Activated T-cell treated with anti-CD3 and anti-CD28 coated beads, Interleukin-2, amount 50 U/mL, for 1 hour (primary cell): Measurements from ENCODE around the gene ROCK2.
A peak's percentile ranks its signal among the peaks of the same experiment; 100 is the strongest.
"Not testable (repeated sequence)": the region's sequence is repeated elsewhere in the genome, so short reads cannot be mapped to it uniquely, and the experiment has no call there.

Experiments
- DNase-seq: peaks from one replicate; pipeline ENCODE4 v3.0.0-alpha.2; 2020

The ROCK2 gene

DNA sequence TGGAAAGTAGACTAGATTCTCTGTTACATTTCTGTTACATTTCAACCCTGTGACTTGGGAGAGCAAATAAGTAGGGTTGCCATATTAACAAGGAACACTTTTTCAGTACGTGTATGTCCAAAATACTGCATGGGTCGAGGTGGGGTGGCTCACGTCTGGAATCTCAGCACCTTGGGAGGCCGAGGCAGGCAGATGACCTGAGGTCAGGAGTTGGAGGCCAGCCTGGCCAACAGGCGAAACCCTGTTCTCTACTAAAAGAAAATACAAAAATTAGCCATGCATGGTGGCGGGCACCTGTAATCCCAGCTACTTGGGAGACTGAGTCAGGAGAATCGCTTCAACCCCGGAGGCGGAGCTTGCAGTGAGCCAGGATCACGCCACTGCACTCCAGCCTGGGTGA is 178.0 kb downstream of the ROCK2 start:
- DNase-seq = no peak

DNA sequence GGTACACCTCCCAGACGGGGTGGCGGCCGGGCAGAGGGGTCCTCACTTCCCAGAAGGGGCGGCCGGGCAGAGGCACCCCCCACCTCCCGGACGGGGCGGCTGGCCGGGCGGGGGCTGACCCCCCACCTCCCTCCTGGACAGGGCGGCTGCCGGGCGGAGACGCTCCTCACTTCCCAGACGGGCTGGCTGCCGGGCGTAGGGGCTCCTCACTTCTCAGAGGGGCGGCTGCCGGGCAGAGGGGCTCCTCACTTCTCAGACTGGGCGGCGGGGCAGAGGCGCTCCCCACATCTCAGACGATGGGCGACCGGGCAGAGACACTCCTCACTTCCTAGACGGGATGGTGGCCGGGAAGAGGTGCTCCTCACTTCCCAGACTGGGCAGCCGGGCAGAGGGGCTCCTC is 179.4 kb downstream of the ROCK2 start:
- not testable (repeated sequence) for DNase-seq

DNA sequence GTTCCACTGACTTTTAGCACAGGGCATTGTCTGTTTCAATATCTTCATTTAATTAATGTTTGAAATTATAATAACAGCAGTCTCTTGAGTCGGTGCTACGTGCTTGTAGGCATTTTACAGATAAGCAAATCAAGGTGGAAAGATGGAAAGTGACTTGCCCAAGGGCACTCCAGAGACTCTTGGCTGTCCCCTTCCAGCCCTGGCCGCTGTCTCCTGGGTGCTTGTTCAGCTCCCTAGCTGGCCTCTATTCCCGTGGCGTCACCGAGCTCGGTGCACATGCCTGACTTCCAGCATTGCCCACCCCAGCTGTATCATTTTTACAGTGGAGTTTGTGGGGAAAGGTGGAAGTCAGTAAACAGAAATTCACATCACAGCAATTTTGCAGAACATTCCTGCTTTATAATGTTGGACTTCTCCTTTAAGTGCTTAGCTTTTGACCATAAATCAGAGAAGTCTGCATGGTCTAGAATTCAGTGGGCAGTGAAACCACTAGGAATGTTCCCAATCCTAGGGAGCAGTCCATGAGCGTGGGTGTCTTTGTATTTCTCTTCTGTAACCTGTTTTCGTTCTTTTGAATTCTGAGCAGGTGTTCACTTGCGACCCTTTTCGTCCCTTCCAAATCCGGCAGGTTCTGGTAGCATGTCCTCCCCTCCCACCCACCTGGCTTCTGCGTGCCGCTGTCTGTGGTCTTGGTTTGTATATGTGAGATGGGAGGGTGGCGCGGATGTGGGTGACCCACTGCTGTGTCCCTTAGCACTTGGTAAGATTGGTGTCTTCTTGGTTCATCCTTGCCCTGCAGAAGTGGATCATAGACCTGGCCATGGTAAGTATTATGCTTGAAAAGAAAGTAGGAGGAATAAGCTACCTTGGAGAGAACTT is 180.8 kb downstream of the ROCK2 start:
- DNase-seq = no peak

DNA sequence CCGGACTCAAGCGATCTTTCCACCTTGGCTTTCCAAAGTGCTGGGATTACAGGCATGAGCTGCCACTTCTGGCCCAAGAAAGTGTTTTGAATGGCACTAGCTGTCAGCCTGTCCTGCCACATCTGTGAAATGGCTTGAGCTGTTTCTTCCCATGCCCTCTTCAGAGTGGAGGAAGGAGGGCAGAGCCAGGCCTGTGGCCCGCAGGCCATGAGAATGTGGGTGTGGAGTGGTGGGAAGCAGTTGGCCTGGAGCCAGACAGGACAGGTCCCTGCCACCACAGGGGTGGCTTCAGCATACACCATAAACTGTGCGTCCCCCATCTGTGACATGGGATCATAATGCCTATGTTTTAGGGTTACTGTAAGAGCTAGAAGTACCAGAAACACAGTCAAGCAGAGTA is 182.7 kb downstream of the ROCK2 start:
- no peak for DNase-seq

DNA sequence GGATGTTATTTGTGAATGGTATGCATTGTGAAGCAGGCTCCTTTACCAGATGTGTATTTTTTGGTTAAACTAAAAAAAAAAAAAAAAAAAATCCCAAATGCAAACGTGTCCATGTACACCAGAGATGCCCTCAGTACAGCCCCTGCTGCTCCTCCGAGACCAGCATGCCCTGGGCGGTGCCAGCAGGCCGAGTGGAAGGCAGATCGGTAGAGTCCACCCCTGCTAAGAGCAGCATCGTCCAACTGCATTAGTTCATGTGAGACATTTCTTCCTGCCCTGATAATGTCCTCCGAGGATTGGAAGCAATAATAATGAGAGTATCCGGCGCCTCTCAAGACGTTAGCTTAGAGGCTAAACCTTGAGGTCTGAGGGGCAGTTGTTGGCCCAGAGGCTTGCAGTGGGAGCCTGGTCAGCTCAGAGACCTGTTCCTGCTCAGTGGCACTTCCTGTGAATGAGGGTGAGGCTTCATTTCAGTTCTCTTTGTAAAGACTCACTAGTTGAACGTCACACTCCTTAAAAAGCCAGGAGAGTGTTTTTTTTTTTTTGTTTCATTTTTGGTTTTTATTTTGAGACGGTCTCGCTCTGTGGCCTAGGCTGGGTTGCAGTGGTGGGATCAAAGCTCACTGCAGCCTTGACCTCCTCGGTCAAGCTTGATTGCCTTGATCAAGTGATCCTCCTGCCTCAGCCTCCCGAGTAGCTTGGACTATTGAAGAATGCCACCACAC is 183.5 kb downstream of the ROCK2 start:
- DNase-seq = no peak

DNA sequence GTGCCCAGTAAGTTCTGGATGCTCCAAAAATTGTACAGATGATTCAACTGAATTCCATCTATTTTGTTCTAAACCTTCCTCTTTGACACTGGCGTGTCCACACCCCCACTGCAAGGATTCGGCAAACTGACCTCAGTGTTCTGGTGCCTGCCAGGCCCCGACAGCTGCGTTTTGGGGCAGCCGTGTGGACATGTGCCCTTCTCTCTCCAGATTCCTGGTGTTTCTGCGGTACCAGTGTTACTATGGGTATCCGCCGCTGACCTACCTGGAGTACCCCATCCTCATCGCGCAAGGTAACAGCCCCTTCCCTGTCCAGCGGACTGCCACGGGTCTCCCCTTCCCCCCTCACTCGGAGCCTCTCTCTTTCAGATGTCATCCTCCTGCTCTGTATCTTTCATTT is 184.2 kb downstream of the ROCK2 start:
- DNase-seq = no peak

DNA sequence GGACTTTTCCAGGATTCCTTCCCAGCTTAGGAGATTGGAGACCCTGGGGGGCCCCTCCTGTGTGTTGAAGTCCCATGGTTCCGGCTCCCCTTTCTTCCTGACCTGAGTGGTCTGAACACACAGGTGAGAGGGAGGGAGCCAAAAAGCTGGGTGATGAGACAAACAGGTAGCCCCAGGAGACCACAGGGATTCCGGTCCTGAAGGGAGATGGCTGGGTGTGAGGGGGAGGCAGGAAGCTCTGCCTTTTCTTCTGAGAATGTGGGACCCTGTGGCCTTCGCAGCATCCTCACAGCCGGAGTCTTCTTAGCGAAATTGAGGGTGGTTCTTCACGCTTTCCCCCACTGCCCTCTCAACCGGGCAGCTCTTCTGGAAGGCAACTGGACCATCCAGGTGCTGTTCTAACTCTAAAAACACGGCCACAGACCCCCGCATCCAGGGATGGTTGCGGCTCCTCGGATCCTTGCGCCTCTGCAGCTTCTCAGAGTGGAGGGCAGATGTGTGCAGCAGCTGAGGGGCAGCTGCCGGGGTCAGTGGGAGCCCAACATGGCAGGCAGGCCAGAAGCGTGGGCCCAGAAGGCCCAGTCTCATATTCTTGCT is 184.8 kb downstream of the ROCK2 start:
- DNase-seq = no peak

DNA sequence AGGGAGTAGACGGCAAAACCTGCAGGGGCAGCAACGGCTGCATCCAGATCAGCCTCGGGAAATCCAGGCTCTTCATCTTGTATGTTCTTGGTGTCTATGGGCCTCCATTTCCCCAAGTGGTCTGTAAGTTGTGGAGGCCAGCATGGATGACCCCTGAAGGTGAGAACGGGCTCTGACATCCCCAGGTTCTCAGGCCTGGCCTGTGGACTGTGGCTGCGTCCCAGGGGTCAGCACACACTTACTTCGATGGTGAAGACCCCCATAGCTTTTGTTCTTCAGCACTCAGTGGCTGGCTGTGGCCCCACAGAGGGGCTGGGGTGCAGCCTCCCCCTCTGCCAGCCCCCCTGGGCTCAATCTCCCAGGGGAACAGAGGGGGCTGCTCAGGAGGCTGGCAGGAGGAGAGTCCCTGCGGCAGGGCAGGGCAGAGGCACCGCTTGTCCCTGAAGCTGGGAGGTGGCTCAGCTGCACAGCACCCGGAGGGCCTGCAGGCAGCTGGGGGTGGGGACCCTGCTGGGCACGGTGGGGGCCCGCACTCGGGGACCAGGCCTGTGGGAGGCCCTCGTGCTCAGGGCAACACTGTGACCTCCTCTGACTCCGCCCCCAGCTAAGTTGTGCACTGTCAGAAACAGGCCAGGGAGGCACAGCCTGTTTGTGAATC is 185.4 kb downstream of the ROCK2 start:
- no peak for DNase-seq

DNA sequence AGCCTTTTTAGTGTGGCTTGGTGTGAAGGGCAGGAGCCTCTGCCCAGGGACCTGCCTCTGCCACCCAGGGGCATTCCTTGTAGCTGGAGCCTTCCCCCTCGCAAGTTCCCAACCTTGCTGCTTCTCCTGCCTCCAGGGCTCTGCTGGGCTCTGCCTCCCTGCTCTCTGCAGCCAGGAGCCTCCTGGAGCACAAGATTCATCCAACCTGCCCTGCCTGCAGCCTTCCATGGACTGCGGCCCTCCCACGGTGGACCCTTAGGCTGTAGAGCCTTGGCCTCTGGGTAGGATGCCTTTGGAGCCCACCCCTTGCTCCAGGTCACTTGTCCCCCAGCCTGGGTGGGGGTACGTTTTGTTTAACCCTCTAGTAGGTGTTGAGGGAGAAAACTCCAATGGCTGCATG is 186.7 kb downstream of the ROCK2 start:
- DNase-seq = no peak

DNA sequence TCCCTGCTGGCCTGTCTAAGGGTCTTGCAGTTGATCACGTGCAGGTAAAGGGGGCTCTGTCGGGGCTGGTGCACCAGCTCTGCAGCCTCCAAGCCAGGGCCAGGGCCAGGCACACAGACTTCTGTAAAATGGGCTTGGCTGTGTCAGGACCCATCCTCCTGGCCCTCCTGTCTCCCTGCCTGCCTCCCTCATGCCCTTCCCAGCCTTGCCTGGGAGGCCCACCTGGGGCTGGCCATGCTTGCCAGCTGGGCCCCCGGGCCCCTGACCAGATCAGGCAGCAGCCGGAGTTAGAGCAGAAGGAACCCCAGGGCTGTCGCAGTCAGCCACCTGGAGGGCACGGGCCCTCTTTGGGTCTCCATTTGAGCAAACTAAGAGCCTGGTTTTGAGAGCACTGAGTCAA is 187.1 kb downstream of the ROCK2 start:
- DNase-seq = no peak

DNA sequence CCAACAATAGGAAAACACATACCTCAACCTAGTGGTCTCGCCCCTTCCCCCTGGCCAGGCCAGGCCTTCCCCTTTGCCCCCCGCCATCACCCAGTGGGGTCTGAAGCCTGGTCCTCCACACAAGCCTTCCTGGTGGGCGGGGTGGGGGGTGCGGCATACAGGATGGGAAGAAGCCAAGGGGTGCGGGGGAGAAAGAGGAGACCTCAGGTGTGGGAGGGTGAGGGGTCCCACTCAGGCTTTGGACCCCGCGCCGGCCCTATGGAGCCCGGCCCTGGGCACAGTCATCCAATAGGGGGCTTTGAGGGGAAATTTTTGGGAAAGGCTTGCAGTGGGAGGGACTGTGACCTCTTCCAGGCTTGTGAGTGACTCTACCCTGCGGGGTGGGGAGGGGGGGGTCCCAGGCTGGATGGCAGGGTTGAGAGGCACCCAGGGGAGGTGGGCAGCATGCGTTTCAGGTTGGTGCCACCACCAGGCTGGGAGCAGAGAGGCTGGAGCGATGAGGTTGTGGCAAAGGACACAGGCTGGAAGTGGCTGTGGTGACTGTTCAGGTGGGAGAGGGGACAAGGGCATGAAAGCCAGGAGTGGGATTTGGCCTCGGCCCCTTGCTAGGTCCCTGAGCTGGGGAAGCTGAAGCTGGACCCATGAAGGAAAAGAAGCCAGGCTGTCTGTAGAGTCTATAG is 187.9 kb downstream of the ROCK2 start:
- no peak for DNase-seq

DNA sequence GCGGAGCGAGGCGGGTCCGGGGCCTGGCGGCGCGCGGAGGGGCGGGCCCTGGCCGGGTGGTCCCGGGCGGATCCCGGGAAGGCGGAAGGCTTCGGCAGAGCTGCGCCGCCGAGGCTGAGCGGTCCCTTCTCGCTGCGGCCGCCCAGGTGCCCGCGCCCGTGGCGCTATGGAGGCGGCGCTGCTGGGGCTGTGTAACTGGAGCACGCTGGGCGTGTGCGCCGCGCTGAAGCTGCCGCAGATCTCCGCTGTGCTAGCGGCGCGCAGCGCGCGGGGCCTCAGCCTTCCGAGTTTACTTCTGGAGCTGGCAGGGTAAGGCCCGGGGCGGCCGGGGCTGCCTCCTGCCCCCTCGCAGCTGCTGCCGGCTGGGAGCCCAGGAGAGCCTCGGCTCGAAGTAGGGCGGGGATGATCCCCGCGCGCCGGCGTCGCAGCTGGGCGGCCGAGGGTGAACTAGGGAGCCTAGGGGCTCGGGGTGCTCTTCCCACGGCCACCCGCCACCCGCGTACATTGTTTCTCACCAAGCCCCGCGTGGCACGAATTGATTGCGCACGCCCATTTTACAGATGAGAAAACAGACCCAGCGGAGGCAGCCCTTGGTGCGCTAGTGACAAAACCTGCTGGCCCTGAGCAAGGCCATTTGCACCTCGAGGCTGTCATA is 188.9 kb downstream of the ROCK2 start, which contains the start of gene SLC66A3:
TSS of gene SLC66A3 (plus strand) at position 87 of the 655 bp plus-strand sequence. CDS start at position 167, 80 bp downstream.
- DNase-seq = no peak

DNA sequence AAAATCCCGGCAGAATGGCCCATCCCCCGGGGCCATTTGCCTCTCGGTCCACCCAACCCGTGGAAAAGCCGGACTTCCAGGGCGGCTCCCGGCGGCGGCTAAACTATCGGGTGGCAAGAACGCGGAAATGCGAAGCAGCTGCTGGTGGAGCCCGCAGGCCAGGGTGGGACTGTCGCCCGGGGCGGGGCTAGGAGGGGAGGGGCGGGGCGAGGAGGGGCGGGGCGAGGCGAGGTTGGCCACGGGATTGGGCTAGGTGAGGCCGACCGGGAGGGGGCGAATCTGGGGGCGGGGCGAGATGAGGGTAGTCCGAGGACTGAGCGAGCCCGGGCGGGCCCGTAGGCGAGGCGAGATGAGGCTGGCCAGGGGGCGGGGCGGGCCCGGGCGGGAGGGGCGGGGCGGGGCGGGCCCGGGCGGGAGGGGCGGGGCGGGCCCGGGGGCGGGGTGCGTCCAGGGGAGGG is 189.5 kb downstream of the ROCK2 start:
- peak; percentile 97 for DNase-seq

DNA sequence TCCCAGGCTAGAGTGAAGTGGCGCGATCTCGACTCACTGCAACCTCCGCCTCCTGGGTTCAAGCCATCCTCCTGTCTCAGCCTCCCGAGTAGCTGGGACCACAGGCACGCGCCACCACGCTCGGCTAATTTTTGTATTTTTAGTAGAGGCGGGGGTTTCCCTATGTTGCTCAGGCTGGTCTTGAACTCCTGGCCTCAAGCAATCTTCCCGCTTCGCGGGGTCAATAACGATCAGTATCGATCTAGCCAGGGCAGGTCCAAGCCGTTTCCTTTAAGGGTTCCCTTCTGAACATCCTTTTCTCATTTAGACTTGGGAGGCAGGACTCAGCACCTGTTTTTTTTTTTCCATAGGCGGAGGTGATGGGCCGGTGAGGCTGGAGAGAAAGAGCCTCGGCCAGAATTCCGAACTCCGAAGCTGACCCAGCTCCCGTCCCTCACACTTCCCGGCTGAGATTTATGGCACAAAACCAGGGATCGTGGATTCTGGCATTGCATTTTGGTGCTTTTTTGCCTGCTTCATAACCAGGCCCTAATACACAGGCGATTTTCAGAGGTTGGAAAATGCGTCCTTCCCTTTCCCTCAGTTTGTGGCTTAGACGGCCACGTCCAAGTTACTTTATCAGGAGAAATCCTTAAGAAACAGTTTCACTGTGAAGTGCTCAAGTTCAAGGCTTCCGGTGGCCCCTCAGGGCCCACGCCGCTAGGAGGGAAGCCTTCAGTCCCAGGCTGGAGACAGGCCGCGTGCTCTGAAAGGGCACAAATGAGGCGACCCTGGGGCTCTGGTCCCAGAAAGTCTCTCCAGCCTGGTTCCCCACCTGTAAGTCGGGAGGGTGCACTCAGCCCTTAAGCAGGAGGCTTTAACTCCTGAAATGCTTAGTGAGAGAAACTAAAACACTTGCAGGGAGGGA is 190.2 kb downstream of the ROCK2 start:
- no peak for DNase-seq

DNA sequence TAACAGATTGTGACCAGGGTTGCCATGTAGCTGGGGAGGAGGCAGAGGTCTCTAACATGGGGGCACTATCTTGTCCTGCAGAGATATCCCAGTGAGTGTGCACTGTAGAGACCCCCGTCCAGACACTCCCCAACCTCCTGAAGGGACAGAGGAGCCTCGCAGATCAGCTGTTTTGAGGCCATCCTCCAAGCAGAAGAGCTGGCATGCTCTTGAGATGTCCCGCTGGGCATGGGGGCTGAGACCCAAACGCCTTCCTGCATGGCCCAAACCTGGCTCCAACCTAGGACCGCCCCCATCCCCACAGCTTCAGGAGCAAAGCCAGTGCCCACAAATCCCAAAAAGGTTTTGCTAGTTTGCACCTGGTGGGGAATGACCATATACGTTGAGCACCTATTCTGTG is 191.8 kb downstream of the ROCK2 start:
- DNase-seq = no peak

DNA sequence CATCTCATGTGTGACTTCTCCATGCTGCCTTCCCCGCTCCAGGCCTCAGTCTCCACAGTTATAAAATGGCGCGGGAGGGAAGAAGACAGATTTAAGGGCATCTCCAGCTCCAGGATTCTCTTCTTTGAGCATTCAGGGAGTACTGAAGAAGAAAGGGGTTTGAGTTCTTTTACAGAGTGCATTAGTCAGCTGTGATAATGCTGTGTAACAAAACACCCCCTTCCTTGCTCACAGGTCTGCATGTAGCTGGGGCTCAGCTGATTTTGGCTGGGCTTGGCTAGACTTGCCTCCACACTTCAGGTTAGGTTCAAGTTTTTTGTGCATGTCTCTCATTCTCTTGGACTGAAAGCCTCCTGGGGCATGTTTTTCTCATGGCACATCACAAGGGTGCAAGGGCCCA is 197.2 kb downstream of the ROCK2 start:
- DNase-seq = no peak

DNA sequence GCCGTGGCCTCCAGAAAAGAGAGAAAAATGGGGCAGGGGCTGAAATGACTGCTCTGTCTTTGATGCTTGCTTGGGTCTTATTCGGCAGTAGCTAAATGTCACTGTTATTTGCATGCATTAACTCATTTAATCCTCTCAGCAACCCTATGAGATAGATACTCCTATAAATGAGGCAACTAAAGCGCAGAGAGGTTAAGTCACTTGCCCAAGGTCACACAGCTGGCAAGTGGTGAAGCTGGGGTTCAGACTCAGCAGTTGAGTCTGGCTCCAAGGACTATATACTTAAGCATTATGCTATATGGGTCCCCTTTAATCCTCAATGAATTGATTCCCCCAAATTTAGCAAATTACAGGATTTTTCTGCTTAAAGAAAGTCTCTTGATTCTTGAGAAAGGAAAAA is 198.4 kb downstream of the ROCK2 start:
- DNase-seq = no peak

DNA sequence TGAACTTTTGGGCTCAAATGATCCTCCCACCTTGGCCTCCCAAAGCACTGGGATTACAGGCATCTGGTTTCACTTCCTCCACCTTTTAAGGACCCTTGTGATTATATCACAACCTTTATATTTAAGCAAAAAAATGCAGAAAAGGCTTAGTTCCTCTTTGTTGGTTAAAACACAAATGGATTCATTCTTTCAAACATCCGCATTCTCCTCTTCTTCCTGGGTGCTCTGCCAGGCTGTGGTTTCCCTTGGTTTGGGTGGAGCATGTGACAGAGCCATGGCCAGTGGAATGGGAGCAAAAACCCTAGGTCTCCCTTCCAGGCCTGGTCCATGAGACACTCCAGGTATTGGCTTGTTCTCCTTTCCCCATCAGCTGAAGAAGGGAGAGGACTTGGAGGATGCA is 199.1 kb downstream of the ROCK2 start:
- no peak for DNase-seq

DNA sequence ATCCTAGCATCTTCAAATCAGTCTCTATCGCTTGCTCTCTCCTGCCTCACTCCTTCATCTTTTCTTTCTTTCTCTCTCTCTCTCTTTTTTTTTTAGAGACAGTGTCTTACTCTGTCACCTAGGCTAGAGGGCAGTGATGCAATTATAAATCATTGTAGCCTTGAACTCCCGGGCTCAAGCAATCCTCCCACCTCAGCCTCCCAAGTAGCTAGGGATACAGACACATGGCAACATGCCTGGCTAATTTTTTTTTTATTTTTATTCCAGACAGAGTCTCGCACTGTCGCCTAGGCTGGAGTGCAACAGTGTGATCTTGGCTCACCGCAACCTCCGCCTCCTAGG is 199.7 kb downstream of the ROCK2 start:
- DNase-seq = no peak

DNA sequence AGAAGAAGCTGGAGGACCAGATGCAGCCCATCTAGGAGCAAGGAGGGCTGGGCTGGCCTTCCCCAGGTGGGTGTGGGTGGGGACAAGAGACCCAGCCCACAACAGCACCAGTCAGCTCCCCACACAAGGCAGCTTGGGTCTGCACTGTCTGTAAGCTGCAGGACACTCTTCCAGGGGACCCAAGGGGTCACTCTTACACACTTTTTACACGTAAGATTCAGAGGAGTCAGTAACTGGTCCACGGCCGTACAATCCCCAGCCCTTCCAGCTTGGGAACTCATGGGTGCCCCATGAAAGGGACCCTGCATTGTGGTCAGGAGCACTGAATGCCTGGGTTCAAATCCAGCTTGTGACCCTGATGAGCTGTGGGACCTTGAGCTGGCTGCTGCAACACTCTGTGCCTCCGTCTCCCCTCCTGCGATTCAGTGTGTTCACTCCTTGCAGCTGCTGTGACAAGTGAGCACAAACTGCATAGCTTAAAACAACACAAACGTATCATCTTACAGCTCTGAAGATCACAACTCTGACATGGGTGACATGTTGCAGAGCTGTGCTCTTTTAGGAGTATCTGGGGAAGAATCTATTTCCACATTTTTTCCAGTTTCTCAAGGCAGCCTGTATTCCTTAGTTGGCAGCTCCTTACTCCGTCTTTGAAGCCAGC is 200.2 kb downstream of the ROCK2 start:
- DNase-seq = no peak

DNA sequence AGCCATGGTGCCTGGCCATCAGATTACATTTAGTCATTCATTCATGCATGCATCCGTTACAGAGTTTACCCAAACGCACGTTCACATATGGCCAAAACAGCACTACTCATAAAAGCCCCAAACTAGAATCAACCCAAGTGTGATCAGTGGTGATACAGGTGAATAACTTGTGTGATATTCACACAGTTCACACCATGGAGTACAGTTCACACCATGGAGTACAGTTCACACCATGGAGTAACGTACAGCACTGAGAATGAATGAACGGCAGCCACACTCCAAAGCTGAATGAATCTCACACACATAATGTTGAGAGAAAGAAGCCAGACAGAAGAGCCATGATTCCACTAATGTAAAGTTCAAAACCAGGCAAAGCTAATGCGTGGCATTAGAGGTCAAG is 201.4 kb downstream of the ROCK2 start:
- no peak for DNase-seq
